Fibroblast of pulmonary artery (primary cell): ENCODE results near the gene AHRR.

Experiments used
- DNase-seq: peaks from one replicate; pipeline ENCODE4 v3.0.0-alpha.2; 2010; ENCODE audit warnings: low read depth
- H3K4me3 ChIP-seq: replicated peaks from 2 replicates; pipeline ENCODE4 v1.5.1; 2011; ENCODE audit warnings: low read depth, mild to moderate bottlenecking, control low read depth, low read length, moderate library complexity
- TF ChIP-seq, protein P1 (sequence below): IDR thresholded peaks from 2 replicates; pipeline ENCODE4 v1.5.1; 2011; ENCODE audit warnings: mild to moderate bottlenecking, control low read depth, low read length, inconsistent platforms; ENCODE audit errors: missing control alignments

AHRR gene

DNA sequence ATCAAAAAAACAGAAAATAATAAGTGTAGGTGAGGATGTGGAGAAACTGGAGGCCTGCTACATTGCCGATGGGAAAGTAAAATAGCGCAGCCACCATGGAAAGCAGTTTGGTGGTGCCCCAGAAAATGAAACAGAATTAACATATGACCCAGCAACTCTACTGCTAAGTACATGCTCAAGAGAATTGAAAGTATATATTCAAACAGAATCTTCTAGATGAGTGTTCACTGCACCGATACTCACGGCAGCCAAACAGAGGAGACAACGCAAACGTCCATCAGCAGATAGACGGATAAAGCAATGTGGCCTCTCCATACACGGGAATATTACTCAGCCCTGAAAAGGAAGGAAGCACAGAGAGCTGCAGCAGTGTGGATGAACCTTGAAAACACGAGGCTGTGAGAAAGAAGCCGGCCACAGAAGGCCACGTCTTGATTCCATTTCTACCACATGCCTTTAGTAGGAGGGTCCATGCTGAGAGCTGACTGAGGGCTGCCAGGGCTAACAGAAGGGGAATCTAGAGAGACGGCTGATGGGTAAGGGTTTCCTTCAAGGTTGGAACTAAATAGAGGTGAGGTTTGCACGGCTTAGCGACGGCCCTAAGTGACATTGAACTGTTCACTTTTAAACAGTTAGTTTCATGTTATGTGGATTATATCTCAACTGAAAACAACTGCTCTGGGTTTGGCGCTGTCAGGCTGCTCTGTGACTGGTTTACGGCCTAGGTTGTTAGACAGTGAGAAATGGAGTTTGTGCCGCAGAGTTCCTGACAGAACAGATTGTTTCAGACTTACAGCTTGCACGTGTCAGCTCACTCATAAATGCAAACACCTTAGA lies 29.8 kb downstream of the AHRR start:
- no peak for DNase-seq
- TF ChIP-seq, protein P1, sequence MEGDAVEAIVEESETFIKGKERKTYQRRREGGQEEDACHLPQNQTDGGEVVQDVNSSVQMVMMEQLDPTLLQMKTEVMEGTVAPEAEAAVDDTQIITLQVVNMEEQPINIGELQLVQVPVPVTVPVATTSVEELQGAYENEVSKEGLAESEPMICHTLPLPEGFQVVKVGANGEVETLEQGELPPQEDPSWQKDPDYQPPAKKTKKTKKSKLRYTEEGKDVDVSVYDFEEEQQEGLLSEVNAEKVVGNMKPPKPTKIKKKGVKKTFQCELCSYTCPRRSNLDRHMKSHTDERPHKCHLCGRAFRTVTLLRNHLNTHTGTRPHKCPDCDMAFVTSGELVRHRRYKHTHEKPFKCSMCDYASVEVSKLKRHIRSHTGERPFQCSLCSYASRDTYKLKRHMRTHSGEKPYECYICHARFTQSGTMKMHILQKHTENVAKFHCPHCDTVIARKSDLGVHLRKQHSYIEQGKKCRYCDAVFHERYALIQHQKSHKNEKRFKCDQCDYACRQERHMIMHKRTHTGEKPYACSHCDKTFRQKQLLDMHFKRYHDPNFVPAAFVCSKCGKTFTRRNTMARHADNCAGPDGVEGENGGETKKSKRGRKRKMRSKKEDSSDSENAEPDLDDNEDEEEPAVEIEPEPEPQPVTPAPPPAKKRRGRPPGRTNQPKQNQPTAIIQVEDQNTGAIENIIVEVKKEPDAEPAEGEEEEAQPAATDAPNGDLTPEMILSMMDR, result no peak
- no peak overlapping the region for H3K4me3 ChIP-seq

DNA sequence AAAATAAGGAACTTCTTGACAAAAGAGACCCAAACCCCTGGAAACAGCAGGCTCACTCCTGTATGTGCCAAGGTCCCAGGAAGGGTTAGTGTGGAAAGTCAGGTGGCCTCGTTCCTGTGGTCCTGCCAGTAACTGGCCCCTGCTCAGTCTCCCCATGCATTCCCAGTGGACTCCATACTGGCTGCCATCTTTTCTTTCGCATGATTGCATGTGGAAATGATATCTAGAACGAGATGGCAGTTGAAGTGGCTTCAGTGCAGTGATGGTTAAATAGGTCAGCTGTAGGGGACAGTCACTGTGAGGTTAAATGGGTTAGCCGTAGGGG lies 30.4 kb downstream of the AHRR start:
- no peak for DNase-seq
- TF ChIP-seq, protein P1, result no peak
- H3K4me3 ChIP-seq, result no peak overlapping the region

DNA sequence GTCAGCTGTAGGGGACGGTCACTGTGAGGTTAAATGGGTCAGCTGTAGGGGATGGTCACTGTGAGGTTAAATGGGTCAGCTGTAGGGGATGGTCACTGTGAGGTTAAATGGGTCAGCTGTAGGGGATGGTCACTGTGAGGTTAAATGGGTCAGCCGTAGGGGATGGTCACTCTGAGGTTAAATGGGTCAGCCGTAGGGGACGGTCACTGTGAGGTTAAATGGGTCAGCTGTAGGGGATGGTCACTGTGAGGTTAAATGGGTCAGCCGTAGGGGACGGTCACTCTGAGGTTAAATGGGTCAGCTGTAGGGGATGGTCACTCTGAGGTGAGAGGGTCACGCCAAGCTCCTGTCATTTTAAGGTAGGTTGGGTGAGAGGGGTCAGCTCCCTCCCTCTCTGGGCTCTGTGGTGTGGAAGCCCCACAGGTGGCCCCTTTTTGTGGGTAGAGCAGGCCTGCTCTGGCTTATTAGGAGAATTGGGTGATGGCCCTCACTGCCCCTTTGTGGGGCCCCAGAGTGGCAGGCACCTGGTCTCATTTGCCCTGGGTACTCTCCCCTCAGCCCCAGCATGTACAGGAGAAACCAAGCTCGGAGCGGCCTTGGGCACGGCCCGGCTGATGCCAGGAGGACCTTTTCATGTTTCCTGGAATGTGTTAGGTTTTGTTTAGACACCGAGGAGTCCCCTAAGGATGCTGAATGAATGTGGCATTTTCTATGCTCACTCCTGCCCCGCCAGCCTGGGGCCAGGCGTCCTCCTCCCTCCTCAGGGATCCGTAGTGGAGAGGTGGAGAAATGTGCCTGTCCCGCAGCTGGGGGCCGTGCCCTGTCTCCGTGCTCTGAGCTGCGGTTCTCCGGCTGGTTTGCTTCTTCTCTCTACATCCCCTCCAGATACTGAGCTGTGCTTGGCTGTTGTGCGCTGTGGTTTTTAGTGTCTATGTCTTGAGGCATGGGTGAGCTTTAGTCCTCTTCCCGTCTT lies 31.4 kb downstream of the AHRR start:
- no peak for DNase-seq
- TF ChIP-seq, protein P1, result no peak
- H3K4me3 ChIP-seq, result no peak overlapping the region

DNA sequence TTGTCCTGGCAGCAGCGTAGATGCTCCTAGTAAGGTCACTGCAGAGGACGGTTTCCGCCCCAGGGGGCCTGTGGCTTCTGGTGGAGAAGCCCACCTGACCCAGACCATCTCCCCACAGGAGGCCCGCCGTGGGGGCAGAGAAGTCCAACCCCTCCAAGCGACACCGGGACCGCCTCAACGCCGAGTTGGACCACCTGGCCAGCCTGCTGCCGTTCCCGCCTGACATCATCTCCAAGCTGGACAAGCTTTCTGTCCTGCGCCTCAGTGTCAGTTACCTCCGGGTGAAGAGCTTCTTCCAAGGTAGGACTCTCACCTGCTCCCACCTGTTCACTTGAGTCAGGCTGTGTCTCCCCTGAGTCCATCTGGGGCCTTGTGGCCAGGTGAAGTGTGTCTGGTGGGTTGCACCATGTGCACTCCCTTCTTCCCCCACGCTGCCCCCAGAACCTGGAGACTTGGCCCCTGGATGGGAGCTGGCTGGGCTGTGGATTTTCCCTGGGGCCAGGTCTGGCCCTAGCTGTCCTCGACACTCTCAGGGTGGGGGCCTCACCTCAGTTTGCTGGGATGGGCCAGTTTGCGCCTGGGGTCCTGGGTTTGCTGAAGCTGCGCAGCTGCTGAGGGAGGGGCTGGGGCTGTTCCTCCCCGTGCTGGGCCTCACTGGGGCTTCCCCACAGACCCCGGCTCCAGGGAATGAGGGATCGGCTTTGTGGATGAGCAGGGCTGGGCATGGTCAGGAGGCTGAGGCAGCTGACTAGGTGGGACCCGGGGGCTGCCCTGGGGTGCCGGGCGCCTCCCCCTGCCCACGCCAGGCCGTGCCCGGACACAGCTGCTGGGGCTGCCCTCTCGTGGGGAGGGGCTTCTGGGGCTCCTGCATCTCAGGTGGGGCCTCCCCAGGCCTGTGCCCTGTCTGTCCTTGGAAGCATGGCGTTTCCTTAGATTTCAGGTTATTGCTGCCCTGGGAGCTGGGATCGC lies 32.4 kb downstream of the AHRR start:
- no peak for DNase-seq
- H3K4me3 ChIP-seq, result no peak overlapping the region
- TF ChIP-seq, protein P1, result no peak

DNA sequence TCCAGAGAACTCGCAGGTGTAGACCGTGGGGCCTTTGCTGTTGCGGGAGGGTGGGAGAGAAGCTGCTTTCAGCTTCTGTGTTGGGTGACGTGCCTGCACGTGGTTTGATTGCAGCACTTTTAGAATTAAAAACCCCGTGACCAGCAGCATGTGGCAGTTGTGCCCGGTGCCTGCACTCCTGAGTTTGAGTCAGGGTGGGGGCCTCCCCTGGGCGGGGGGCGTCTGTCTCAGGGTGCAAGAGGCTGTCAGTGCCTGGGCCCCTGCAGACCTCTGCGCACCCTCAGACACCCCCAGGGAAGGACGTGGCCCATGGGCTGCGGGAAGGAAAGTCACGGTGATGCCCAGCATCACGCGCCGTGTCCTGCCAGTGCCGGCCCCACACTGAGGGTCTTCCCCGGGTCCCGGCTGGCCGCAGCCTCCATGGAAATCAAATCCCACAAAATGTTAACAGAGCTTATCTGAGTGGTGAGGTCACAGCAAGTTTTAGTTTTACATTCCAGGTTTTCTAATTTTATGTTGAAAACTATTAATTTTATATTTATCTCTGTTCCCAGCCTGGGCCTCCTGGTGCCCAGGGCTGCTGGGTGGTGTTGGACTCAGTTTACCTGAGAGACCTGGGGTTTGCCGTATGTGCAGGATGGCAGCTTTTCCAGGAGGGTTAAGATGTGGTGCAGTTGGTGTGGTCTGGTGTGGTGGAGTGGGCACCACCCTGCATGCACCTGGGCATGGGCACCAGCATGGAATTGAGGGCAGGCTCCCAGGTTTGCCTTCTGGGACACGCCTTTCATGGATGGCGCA lies 33.3 kb downstream of the AHRR start:
- DNase-seq, result no peak
- TF ChIP-seq, protein P1, result no peak
- no peak overlapping the region for H3K4me3 ChIP-seq
